Astrocyte (in vitro differentiated cells and primary cell): ENCODE measurements around the gene PGS1.

Source experiments
- CTCF ChIP-seq: IDR thresholded peaks from 2 replicates; pipeline ENCODE4 v1.5.1; 2011; ENCODE audit warnings: low read depth, mild to moderate bottlenecking, inconsistent platforms, low read length, moderate library complexity; ENCODE audit not compliant: insufficient read depth
- EZH2 ChIP-seq: IDR thresholded peaks from 2 replicates; pipeline ENCODE4 v1.6.1; 2012; ENCODE audit warnings: mild to moderate bottlenecking, low read length, inconsistent platforms; ENCODE audit not compliant: insufficient read depth

DNA sequence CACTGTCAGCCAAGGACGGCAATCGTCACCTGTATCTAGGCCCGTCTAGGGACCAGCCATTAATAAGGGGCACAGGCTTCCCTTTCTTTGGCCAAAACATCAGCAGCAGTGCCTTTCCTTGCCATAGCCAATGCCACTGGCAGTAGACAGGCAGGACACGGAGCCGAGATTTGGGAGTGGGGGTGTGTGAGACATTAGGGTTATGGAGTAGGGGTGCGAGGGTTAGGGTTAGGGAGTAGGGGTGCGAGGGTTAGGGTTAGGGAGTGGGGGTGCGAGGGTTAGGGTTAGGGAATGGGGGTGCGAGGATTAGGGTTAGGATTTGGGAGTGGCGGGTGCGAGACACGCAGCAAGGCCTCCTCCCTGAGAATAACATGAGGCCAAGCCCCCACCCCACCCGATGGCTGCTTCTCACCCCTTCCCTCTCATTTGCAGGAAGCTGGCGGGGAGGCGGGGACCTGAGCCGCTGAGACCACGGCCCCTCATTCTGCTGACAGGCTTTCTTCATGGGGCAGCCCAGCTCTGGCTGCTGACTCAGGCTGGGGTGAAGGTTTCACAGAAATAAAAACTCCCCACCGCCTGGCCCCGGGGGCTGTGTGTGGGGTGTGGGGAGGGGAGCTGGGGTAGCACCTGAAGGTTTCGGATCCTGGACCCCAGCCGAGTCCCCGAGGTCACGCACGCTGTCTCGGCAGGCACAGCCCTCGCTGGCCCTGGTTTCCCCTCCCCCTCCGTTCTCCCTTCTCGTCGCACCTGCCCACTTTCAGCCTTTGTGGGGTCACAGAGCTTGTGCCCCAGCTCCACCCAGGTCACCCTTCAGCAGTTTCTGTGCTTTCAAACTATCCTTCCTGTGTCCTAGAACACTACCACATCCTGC lies 93.8 kb downstream of the PGS1 start:
- TF ChIP-seq CTCF (no peak), EZH2 (no peak)
